Brain microvascular endothelial cell (primary cell): Measurements from ENCODE around the gene RNU1-4.
"Not testable (repeated sequence)": the region's sequence is repeated elsewhere in the genome, so short reads cannot be mapped to it uniquely, and the experiment has no call there.

Experiments
- DNase-seq: peaks from one replicate; pipeline ENCODE4 v3.0.0-alpha.2; 2020
- H3K27ac ChIP-seq: fragments of 250-450 bp; sonication (Bioruptor Pico); 2 replicates; pipeline ENCODE4 v1.5.1; 2020; ENCODE audit warnings: mild to moderate bottlenecking, moderate library complexity
- H3K27me3 ChIP-seq: fragments of 250-450 bp; sonication (Bioruptor Pico); replicated peaks from 2 replicates; pipeline ENCODE4 v1.5.1; 2020; ENCODE audit warnings: mild to moderate bottlenecking
- H3K36me3 ChIP-seq: fragments of 250-450 bp; sonication (Bioruptor Pico); replicated peaks from 2 replicates; pipeline ENCODE4 v1.5.1; 2020; ENCODE audit warnings: mild to moderate bottlenecking
- H3K4me3 ChIP-seq: 2 replicates; pipeline ENCODE4 v1.5.1; 2011; ENCODE audit warnings: low read depth, mild to moderate bottlenecking, control low read depth, low read length, moderate library complexity
- in situ Hi-C: cut with HindIII; loops from 2 replicates; pipeline ENCODE4 v1.10.0; 2017; ENCODE audit warnings: low sequenced_read_pairs, low pct_ligation_motif_present

The RNU1-4 gene

DNA sequence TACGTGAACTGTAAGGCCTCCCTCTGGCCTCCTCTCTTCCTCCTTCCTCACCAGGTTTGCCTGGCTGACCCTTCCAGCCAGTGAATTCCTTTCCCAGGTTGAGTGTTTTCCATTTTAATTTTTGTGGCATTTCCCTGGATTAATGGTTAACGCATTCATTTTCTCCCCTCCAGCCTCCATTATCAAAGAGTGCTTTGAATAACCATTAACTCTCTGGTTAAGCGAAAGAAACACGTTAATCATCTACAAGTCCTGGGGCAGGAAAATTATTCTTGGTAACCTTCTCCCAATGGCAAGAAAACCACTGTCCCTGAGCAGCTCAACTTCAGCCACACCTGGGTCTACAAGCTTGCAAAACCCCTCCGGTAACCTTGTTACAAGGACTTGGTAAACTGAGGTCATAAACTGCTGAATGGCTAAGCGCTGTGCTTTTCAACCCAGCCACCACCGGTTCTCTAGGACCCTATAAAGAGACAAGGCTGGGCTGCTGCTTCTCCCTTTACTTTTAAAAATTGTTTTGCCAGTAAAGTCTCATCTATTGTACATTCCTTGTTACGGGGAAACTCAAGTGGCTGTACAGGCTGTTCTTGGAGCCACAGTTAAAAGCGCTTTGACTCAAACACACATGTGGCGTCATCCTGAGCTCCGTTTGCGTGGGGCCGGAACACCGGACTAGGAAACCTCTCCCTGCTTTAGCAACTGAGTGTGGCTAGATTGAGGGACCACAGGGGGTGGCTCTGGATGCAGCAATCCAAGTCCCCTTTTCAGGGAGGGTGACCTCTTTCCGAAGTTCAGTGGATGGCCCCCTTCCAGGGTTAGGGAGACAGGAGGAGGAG lies 24.7 kb downstream of the RNU1-4 start:
- in situ Hi-C loops, H3K27ac ChIP-seq, H3K27me3 ChIP-seq, H3K4me3 ChIP-seq, DNase-seq, H3K36me3 ChIP-seq: not testable (repeated sequence)

DNA sequence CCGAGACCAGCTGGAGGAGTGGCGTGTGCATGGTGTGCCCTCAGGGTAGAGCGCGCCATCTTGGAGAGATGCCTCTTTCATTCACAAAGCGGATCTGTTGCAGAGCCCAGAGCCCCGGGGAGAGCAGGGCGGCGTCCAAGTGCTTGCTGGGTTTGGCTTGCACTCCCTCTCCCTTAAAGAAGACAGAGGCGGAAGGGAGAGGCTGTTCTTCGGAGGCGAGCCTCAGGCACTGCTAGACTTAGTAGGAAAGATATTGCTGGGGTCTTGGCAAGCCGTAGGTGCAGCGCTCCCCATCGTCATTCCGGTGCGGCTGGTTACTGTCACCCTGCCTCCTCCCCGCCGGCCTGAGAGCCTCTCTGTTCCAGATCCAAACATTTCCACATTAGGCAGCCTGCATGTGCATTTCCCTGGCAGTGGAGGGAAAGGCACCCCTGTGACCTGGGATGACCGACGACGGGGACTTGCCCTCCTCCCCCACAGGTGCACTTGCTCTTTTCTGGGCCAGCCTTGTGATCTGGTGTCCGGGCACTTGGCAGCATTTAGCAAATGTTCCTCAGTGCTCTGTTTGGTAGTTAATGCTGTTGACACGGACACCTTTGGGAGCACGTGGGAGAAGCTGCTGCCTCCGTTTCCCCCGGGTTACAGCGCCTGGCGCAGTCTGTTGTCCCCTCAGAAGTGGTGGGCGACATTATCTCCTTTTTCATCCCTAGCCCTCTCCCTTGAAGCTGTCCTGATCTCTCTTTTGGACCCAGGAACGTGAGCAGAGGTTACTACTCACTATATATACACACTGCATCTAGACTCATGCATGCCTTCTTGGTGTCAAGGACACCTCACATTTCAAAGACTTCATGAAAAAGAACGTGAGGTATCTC lies 25.7 kb downstream of the RNU1-4 start:
- H3K4me3 ChIP-seq, H3K27ac ChIP-seq, H3K27me3 ChIP-seq, DNase-seq, H3K36me3 ChIP-seq, in situ Hi-C loops: not testable (repeated sequence)

DNA sequence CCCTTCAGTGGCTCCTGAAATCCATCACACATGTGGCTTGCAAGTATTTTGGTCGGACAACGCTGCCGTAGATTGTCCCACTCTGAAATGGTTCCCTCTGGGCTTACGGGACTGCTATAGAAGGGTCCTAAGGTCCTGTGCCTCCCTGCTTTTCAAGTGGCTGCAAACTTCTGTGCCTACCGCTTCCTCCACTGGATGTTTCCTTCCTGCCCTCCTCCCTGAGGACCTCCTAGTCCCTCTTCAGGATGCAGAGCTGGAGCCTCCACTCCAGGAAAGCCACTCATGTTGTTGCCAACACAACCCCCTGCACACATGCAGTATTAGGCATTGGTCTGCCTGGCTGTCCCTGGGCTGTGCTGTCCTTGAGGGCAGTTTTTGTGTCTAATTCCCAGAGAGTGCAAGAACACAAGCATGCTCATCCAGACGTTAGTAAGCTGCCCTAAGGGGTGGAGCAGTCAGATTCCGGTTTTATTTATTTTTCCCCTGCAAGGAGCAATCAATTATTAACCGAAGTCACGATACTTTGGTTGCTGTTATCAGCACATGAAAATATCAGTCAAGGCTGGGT lies 26.5 kb downstream of the RNU1-4 start:
- in situ Hi-C loops, H3K27me3 ChIP-seq, H3K4me3 ChIP-seq, H3K36me3 ChIP-seq, DNase-seq, H3K27ac ChIP-seq: not testable (repeated sequence)

DNA sequence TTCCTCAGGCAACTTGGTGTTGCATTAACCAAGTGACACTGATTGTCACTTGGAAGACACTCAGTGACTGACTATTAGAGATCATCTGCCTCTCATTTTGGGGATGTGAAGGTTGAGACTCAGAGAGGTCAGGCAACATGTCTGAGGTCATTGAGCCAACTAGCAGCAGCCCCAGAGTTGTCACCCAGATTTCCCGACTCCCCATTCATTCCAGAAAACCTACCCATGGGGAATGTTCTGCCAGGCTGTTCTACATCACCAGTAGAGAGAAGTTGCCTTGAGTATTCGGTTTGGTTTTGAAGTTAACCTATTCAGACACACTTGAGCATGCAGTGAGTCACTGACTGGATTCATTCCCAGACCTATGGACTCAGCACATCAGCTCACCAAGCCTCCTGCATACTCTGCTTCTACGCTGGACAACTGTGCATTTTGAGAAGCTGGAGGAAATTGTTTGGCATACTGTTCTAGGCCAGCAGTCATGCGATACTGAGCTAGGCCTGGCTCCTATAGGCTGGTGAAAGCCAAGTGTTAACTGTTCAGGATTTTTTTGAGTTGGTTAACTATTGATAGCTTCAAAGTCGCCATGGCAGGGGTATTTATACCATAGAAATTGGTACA lies 29.9 kb downstream of the RNU1-4 start:
- in situ Hi-C loops, H3K27me3 ChIP-seq, H3K36me3 ChIP-seq, H3K27ac ChIP-seq, H3K4me3 ChIP-seq: not testable (repeated sequence)
- DNase-seq = peak; percentile 91

DNA sequence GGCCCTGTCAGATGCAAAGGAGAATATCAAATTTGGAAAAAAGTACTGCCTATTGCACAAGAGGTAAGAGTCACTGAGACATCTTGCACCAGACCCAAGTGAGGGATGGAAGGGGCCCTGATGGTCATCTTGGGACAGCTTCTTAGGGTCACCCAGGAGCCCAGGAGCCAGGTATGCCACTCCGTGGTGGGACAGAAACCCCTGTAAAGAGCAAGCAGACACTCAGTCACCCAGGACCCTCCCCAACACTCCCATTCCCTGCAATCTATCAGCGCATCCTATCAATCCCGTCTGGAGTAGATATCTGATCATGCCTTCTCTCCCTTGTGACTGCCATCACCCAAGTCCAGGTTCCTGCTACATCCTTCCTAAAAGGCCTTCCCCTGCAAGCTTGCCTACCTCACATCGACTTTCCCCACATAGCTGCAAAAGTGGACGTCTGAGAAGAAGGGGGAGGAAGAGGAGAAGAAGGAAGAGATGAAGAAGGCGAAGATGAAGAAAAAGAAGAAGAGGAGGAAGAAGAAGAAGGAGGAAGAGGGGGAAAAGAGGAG lies 30.7 kb downstream of the RNU1-4 start:
- H3K27ac ChIP-seq, H3K4me3 ChIP-seq, in situ Hi-C loops, H3K36me3 ChIP-seq, DNase-seq, H3K27me3 ChIP-seq: not testable (repeated sequence)

DNA sequence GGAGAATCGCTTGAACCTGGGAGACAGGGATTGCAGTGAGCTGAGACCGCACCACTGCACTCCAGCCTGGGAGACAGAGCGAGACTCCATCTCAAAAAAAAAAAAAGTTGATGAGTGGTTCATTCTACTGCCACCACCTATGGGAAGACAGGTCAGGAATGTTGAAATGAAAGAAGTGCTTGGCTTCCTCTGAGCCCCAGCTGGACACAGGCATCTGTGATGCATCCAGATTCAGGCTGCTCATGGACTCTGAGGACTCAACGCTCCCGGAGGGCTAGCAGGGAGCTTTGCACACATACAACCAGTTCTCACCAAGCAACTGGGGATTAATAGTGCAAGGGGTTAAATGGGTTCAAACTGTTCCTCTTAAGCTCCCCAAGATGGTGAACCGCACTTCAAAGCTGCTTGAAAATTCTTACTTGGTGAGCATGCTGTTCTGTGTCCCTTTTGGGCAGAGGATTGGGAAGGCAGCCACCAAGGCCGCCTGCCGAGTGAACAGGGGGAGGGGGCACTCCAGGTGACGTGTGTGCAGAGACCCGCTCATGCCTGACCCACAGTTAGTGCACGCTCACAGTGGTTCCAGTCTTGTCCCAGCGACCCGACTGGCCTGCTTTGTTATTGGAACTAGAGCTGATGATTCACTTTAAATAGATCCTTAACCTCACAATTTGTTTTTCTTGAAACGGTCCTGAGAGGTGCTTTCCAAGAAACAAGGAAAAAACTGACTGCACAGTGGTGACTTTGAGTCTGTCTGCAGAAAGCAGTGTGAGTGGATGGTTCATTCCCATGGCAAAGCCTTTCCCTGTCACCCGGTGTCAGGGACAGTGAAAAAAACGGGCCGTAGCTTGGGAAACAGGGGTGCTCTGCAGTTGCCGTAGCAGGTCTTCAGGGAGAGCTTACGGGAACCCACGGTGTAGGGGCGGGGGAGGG lies 32.2 kb downstream of the RNU1-4 start:
- in situ Hi-C loops = not testable (repeated sequence)

DNA sequence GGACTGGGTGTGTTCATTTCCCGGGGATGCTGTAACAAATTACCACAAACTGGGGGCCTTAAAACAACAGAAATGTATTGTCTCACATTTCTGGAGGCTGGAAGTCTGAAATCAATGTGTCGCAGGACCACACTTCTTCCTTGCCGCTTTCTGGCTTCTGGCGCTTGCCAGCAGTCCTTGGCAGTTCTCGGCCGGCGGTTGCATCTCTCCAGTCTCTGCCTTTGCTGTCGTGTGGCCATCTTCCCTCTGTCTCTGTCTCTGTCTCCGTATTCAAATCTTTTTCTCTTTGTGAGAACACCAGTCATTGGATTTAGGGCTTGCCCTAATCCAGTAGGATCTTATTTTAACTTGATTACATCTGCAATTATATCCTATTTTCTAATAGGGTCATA lies 32.9 kb downstream of the RNU1-4 start:
- H3K36me3 ChIP-seq, in situ Hi-C loops, DNase-seq, H3K27me3 ChIP-seq, H3K27ac ChIP-seq, H3K4me3 ChIP-seq: not testable (repeated sequence)

More for the DNA sequence above, 32.2 kb downstream of the RNU1-4 start:
- not testable (repeated sequence) for H3K27me3 ChIP-seq, H3K36me3 ChIP-seq, H3K27ac ChIP-seq, H3K4me3 ChIP-seq
- peak; percentile 52 for DNase-seq

DNA sequence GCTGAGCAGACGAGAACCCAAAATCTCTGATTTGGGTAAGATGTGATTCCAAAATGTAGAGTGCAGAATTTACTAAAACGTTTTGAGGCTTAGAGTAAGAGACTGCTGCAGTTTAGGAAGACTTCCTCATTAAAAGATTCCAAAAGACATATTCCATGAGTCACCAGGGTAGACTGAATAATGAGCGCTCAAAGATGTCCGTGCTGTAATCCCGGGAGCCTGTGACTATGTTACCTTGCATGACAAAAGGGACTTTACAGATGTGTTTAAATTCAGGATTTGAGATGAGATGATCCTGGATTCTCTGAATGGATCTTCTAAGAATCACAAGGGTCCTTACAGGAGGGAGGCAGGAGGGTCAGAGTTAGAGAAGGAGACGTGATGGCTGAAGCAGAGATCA lies 33.4 kb downstream of the RNU1-4 start:
- DNase-seq, H3K4me3 ChIP-seq, in situ Hi-C loops, H3K36me3 ChIP-seq, H3K27ac ChIP-seq, H3K27me3 ChIP-seq: not testable (repeated sequence)

DNA sequence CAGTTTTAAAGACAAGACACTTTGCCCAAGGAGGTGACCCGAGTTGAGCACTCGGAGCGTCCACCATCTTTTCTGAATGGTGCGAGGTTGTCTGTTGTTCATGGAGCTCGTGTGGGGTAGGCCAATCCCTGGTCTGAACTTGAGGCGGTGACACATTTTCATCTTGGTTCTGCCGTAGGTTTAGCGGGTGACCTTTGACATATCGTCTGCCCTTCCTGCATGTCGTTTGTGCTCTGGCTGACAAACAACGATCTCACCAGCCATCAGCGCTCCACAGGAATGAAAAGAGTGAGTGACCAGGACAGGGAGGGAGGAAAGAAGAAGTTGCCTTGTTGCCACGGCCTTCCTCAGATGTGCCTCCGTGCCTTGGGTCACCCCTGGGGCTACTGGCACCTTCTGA lies 34.5 kb downstream of the RNU1-4 start:
- in situ Hi-C loops, DNase-seq, H3K27me3 ChIP-seq, H3K27ac ChIP-seq, H3K36me3 ChIP-seq, H3K4me3 ChIP-seq: not testable (repeated sequence)

DNA sequence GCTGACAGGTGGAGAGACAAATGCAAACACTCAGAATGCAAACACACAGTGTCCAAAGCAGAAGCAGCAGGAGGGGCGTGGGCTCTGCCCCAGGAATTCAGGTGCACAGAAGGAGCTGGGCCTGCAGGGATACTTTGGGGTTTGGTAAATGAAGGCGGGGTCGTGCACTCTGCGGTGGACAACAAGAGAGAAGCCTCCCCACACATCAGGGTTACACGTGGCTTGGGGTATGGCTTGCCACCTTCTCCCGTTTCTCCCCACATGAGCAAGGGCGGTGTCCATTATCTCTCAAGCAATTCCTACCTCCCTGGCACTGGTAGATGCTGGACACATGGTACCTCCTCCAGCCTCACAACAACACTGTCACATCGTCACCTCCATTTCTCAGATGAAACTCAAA lies 35.0 kb downstream of the RNU1-4 start:
- H3K27me3 ChIP-seq, H3K4me3 ChIP-seq, H3K27ac ChIP-seq, in situ Hi-C loops, H3K36me3 ChIP-seq, DNase-seq: not testable (repeated sequence)

DNA sequence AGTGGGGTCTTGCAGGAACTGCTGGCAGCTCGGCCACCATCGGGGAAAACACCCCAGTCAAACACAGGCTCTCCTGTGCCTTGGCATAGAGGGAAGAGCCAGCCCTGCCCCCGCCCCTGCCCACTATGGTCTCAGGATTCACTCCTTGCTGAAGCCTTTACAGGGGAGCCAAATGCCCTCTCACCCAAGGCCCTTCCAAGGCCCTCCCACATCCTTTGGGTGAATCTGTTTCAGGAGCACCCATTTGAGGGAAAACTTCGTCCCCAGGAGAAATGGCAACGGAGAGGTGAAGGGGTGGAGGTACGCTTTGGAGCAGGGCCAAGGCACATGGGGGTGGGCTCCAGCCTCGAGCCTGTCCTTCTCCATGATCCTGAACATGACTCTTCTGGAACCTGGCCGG lies 35.9 kb downstream of the RNU1-4 start:
- in situ Hi-C loops, DNase-seq, H3K36me3 ChIP-seq, H3K4me3 ChIP-seq, H3K27ac ChIP-seq, H3K27me3 ChIP-seq: not testable (repeated sequence)

DNA sequence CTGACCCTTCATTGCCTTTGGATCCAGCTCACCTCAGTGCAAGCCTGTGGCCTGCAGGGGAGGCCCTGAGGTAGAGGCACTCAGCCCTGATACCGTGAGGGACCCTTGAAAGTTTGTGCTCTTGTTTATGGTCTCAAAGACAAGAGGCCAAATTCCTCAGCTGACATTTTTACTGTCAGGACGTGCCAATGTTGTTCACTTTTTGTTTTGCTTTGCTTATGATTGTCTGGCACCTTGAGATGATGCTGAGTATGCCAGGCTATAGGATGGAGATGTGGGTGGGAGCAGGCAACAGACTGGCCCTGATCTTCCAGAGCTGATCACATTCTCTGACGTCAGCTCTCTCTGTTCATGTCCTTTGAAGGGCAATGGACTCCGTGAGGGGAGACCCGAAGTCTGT lies 36.5 kb downstream of the RNU1-4 start:
- H3K27me3 ChIP-seq, in situ Hi-C loops, H3K27ac ChIP-seq, H3K4me3 ChIP-seq, H3K36me3 ChIP-seq, DNase-seq: not testable (repeated sequence)

DNA sequence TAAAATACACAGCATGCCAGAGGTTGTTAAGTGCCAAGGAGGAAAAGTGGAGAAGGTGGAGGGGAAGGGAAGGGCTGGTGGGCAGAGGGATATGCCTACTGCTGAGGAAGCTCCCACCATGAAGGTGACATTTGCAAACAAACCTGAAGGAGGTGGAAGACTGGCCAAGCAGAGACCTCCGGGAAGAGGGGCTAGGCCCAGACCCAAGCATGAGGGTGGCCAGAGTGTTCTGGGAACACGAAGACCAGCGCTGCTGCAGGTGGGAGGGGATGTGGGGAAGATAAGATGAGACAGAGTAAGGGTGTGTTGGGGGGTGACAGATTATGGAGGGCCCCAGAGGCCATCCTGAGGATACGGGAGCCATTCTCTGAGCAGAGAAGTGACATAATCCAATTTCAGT lies 37.5 kb downstream of the RNU1-4 start:
- H3K4me3 ChIP-seq, H3K27me3 ChIP-seq, H3K27ac ChIP-seq, H3K36me3 ChIP-seq, DNase-seq, in situ Hi-C loops: not testable (repeated sequence)
